ENCODE data around the gene TMPO. TPM values are rescaled to one million over a fixed set of nuclear protein-coding genes. Genes with fewer than 3 reads are reported as not detected.
"Not testable (repeated sequence)": the region's sequence is repeated elsewhere in the genome, so short reads cannot be mapped to it uniquely, and the experiment has no call there.

The TMPO gene
- total RNA-seq, 2 donors from 2014 or later = 63.3 to 70.7 TPM

GRCh38 chr12:98503592-98504367 is 11.6 kb upstream of the TMPO start:
- ATAC-seq = peak; percentile 82
- DNase-seq = peak; percentile 94 to 98
- intact Hi-C loops (cut with DNase I, micrococcal nuclease) = no loop called here

- DNase-seq (no peak), ATAC-seq (no peak)
- intact Hi-C loops (cut with DNase I, micrococcal nuclease) = no loop called here
These were observed 11.1 kb upstream of the TMPO start for GRCh38 chr12:98504368-98504617.

GRCh38 chr12:98509063-98509462 is 6.3 kb upstream of the TMPO start:
- ATAC-seq (no peak), DNase-seq (no peak)
- intact Hi-C loops (cut with DNase I, micrococcal nuclease) = no loop called here

- not testable (repeated sequence) for DNase-seq, ATAC-seq
- intact Hi-C loops (cut with DNase I, micrococcal nuclease) = loop anchor here in 1 of 2 donors (10.0 kb wide), 1 partner anchor 87 kb away; no protein-coding TSS in a partner anchor
These were observed 3.6 kb upstream of the TMPO start for GRCh38 chr12:98511806-98512205.

GRCh38 chr12:98513379-98514322 is 1.7 kb upstream of the TMPO start:
- intact Hi-C loops (cut with DNase I, micrococcal nuclease) = loop anchor here in 1 of 2 donors (10.0 kb wide), 1 partner anchor 89 kb away; no protein-coding TSS in a partner anchor
- no peak for DNase-seq
- ATAC-seq = no peak

GRCh38 chr12:98514982-98515286 is 456 bp upstream of the TMPO start:
- intact Hi-C loops (cut with DNase I, micrococcal nuclease) = loop anchor here in 1 of 2 donors (10.0 kb wide), 1 partner anchor 90 kb away; no protein-coding TSS in a partner anchor
- ATAC-seq = no peak
- DNase-seq = no peak

GRCh38 chr12:98516111-98516873 is 902 bp downstream of the TMPO start:
- peak; percentile 77 to 78 for DNase-seq
- ATAC-seq = peak; percentile 50
- intact Hi-C loops (cut with DNase I, micrococcal nuclease) = loop anchor here in 1 of 2 donors (10.0 kb wide), 1 partner anchor 91 kb away; no protein-coding TSS in a partner anchor

GRCh38 chr12:98519257-98519907 is 4.0 kb downstream of the TMPO start:
- DNase-seq = no peak
- intact Hi-C loops (cut with DNase I, micrococcal nuclease) = loop anchor here in 1 of 2 donors (2.0 to 10.0 kb wide), 2 partner anchors 29 to 95 kb away; no protein-coding TSS in a partner anchor
- ATAC-seq = no peak

- no peak for ATAC-seq
- intact Hi-C loops (cut with DNase I, micrococcal nuclease) = no loop called here
These were observed 14.7 kb downstream of the TMPO start for GRCh38 chr12:98530068-98530467.

GRCh38 chr12:98532687-98533304 is 17.4 kb downstream of the TMPO start:
- ATAC-seq (peak; percentile 77), DNase-seq (no peak)
- intact Hi-C loops (cut with DNase I, micrococcal nuclease) = no loop called here

More at GRCh38 chr12:98530068-98530467, 14.7 kb downstream of the TMPO start:
- DNase-seq = no peak

- intact Hi-C loops (cut with DNase I, micrococcal nuclease) = no loop called here
- ATAC-seq = peak; percentile 26
- DNase-seq = no peak
These were observed 18.4 kb downstream of the TMPO start for GRCh38 chr12:98533723-98534251.

- ATAC-seq = no peak
- no peak for DNase-seq
- intact Hi-C loops (cut with DNase I, micrococcal nuclease) = no loop called here
These were observed 22.6 kb downstream of the TMPO start for GRCh38 chr12:98538031-98538430.

GRCh38 chr12:98543701-98544100 is 28.3 kb downstream of the TMPO start:
- intact Hi-C loops (cut with DNase I, micrococcal nuclease) = no loop called here
- no peak for DNase-seq
- ATAC-seq = no peak

GRCh38 chr12:98544751-98545150 is 29.4 kb downstream of the TMPO start:
- ATAC-seq = no peak
- DNase-seq = no peak

GRCh38 chr12:98549371-98550110 is 34.2 kb downstream of the TMPO start:
- intact Hi-C loops (cut with DNase I, micrococcal nuclease) = no loop called here
- DNase-seq (no peak), ATAC-seq (no peak)

More at GRCh38 chr12:98544751-98545150, 29.4 kb downstream of the TMPO start:
- intact Hi-C loops (cut with DNase I, micrococcal nuclease) = no loop called here

GRCh38 chr12:98551787-98552186 is 36.4 kb downstream of the TMPO start:
- ATAC-seq = no peak
- intact Hi-C loops (cut with DNase I, micrococcal nuclease) = no loop called here
- DNase-seq = no peak

- intact Hi-C loops (cut with DNase I, micrococcal nuclease); ATAC-seq; DNase-seq: not testable (repeated sequence)
These were observed 42.7 kb downstream of the TMPO start for GRCh38 chr12:98558097-98558496.

Measured in left colon (tissue), 2 donors.